GM12878 (cell line): Measurements from ENCODE around the gene FUT8. TPM values are rescaled to one million over a fixed set of nuclear protein-coding genes. Genes with fewer than 3 reads are reported as not detected.

Source experiments
- ATAC-seq: fragments of 200-7000 bp; cut with Tn5 transposase; 3 replicates; pipeline ENCODE4 v1.9.1; 2020; ENCODE audit warnings: mild to moderate bottlenecking, moderate library complexity
- BruUV-seq: library from RNA; stranded (reverse); fragments of 400-500 nt; replicated peaks from 2 replicates; lab custom pipeline; 2021; lab: Mats Ljungman, UMichigan
- CTCF ChIA-PET: fragments of 300-600 bp; sonication (Branson Sonifier 250); formaldehyde crosslinking; extraction: SDS; loops from one replicate; lab custom pipeline; 2021; ENCODE audit warnings: inconsistent platforms; lab: Yijun Ruan, JAX
- POLR2A ChIA-PET: fragments of 350-600 bp; formaldehyde crosslinking; extraction: SDS; loops from one replicate; lab custom pipeline; 2021; ENCODE audit warnings: inconsistent platforms; lab: Charles Lee
- RAD21 ChIA-PET: fragments of 300-600 bp; sonication (Branson Sonifier 250); formaldehyde crosslinking; loops from one replicate; lab custom pipeline; 2023; ENCODE audit warnings: antibody characterized with exemption; ENCODE audit not compliant: unreplicated experiment; lab: Charles Lee
- SMC1A ChIA-PET: fragments of 300-600 bp; sonication (Branson Sonifier 250); formaldehyde crosslinking; loops from one replicate; lab custom pipeline; 2023; ENCODE audit not compliant: unreplicated experiment, uncharacterized antibody; lab: Charles Lee
- DNase-seq: peaks from one replicate; pipeline ENCODE4 v3.0.0-alpha.2; 2011; ENCODE audit warnings: low read depth, low spot score
- FAIRE-seq: peaks from 3 replicates; lab custom pipeline; 2011; peaks lifted over from hg19 to GRCh38; lab: Jason Lieb, UNC
- H2AFZ ChIP-seq: 2 replicates; pipeline ENCODE4 v1.6.0; 2011; ENCODE audit warnings: low read depth, low read length, control low read depth; ENCODE audit not compliant: control insufficient read depth
- H3K27ac ChIP-seq: 2 replicates; pipeline ENCODE4 v1.5.1; 2011; ENCODE audit warnings: control low read depth; ENCODE audit not compliant: control insufficient read depth, insufficient read depth
- H3K27me3 ChIP-seq, 2 experiments: replicated peaks in 1 of 2; 2 replicates each; pipeline versions ENCODE4 v1.6.0 to v1.6.1; 2011; ENCODE audit warnings: low read length in 1 of 2; ENCODE audit not compliant: control insufficient read depth in 2 of 2, insufficient read depth in 2 of 2
- H3K36me3 ChIP-seq, 2 experiments: 2 replicates each; pipeline ENCODE4 v1.5.1; 2011; ENCODE audit warnings: low read length in 1 of 2; ENCODE audit not compliant: control insufficient read depth in 2 of 2, insufficient read depth in 2 of 2
- H3K4me1 ChIP-seq: 2 replicates; pipeline ENCODE4 v1.6.1; 2011; ENCODE audit warnings: mild to moderate bottlenecking, low read length, moderate library complexity, mixed read lengths; ENCODE audit not compliant: control insufficient read depth, insufficient read depth
- H3K4me2 ChIP-seq: 2 replicates; pipeline ENCODE4 v1.6.0; 2011; ENCODE audit warnings: control low read depth; ENCODE audit not compliant: control insufficient read depth, insufficient read depth
- H3K4me3 ChIP-seq: fragments of 200-600 bp; sonication (generic); 2 replicates; pipeline ENCODE4 v1.5.1; 2016
- H3K79me2 ChIP-seq: 2 replicates; pipeline ENCODE4 v1.6.0; 2011; ENCODE audit warnings: low read length; ENCODE audit not compliant: control insufficient read depth, insufficient read depth
- H3K9ac ChIP-seq: 2 replicates; pipeline ENCODE4 v1.8.0; 2011; ENCODE audit warnings: low read length, control low read depth, mixed read lengths; ENCODE audit not compliant: control insufficient read depth, insufficient read depth
- H3K9me3 ChIP-seq: replicated peaks from 3 replicates; pipeline ENCODE4 v1.5.1; 2011; ENCODE audit warnings: mild to moderate bottlenecking, low read length; ENCODE audit not compliant: control insufficient read depth, insufficient read depth
- H4K20me1 ChIP-seq: 2 replicates; pipeline ENCODE4 v1.6.0; 2011; ENCODE audit not compliant: control insufficient read depth, insufficient read depth
- BCLAF1 ChIP-seq: fragments of 450-650 bp; IDR thresholded peaks from 2 replicates; pipeline ENCODE4 v1.6.1; 2017; ENCODE audit warnings: antibody characterized with exemption, mild to moderate bottlenecking, moderate library complexity
- HDAC2 ChIP-seq: fragments of 200-600 bp; sonication (generic); IDR thresholded peaks from 2 replicates; pipeline ENCODE4 v1.6.1; 2017
- MXI1 ChIP-seq: fragments of 150-350 bp; IDR thresholded peaks from 2 replicates; pipeline ENCODE4 v1.6.1; 2011; ENCODE audit warnings: low read depth, mild to moderate bottlenecking, inconsistent platforms, low read length, improper control_type of control experiment
- MYC ChIP-seq: IDR thresholded peaks from 2 replicates; pipeline ENCODE4 v1.6.1; 2011; ENCODE audit warnings: mild to moderate bottlenecking, low read length, moderate library complexity, inconsistent platforms; ENCODE audit not compliant: insufficient read depth, insufficient replicate concordance, insufficient read length, severe bottlenecking
- NFIC ChIP-seq: IDR thresholded peaks from 2 replicates; pipeline ENCODE4 v1.6.1; 2012; ENCODE audit warnings: low read depth, mild to moderate bottlenecking, inconsistent platforms, low read length, moderate library complexity
- NR2C1 ChIP-seq: fragments of 450-650 bp; IDR thresholded peaks from 2 replicates; pipeline ENCODE4 v1.6.1; 2017; ENCODE audit warnings: antibody characterized with exemption, mild to moderate bottlenecking, moderate library complexity
- POLR2AphosphoS5 ChIP-seq: IDR thresholded peaks from 2 replicates; pipeline ENCODE4 v1.6.1; 2011; ENCODE audit warnings: mild to moderate bottlenecking, low read length, inconsistent platforms
- POU2F2 ChIP-seq: IDR thresholded peaks from 3 replicates; pipeline ENCODE4 v1.6.1; 2011; ENCODE audit warnings: low read depth, mild to moderate bottlenecking, low read length, borderline replicate concordance
- REST ChIP-seq: IDR thresholded peaks from 2 replicates; pipeline ENCODE4 v1.6.1; 2012; ENCODE audit warnings: mild to moderate bottlenecking, low read depth, low read length
- SIN3A ChIP-seq: IDR thresholded peaks from 2 replicates; pipeline ENCODE4 v1.6.1; 2012; ENCODE audit warnings: low read depth, low read length, improper control_type of control experiment
- SMC3 ChIP-seq: IDR thresholded peaks from 2 replicates; pipeline ENCODE4 v1.6.1; 2011; ENCODE audit warnings: low read length, improper control_type of control experiment, borderline replicate concordance
- SUZ12 ChIP-seq: fragments of 200-600 bp; sonication (generic); IDR thresholded peaks from one replicate; pipeline ENCODE4 v1.6.1; 2018; ENCODE audit warnings: antibody characterized with exemption, mild to moderate bottlenecking; ENCODE audit not compliant: unreplicated experiment
- YY1 ChIP-seq: IDR thresholded peaks from 2 replicates; pipeline ENCODE4 v1.6.1; 2011; ENCODE audit warnings: low read depth, mild to moderate bottlenecking, low read length
- ZBTB11 ChIP-seq: fragments of 450-650 bp; formaldehyde crosslinking; IDR thresholded peaks from 2 replicates; pipeline ENCODE4 v1.5.0; 2022; ENCODE audit warnings: mild to moderate bottlenecking, missing genetic modification characterization
- WGBS: methylation state at CpG from one replicate; pipeline ENCODE4 v1.1.6; 2016; ENCODE audit warnings: low lambda C conversion rate; ENCODE audit not compliant: insufficient replicate concordance, insufficient coverage; ENCODE audit errors: missing lambda C conversion rate; 5-methylcytosine and 5-hydroxymethylcytosine counted together
- in situ Hi-C: fragments of 300-500 bp; cut with MboI; formaldehyde crosslinking; loops from 9 replicates; pipeline ENCODE4 v1.14.3; 2018; ENCODE audit warnings: mixed read lengths
- intact Hi-C: fragments of 100-400 bp; cut with micrococcal nuclease; formaldehyde crosslinking; loops from one replicate; pipeline ENCODE4 v1.14.2; 2022; ENCODE audit not compliant: unreplicated experiment
- polyA plus RNA-seq, 11 experiments: library from polyadenylated mRNA; depleted of rRNA in 4 of 11; unstranded in 6 of 11; stranded (reverse) in 5 of 11; fragments of >200 nt; fragmentation: Nextera tagmentation in 4 of 11; fragmentation: Illumina TruSeq in 1 of 11; extraction: Ambion mirVana in 4 of 11; extraction: Trizol in 1 of 11; gene quantifications; 1 replicate in 1 of 11; 2 replicates in 10 of 11; pipeline versions ENCODE4 v1.2.1 to v1.2.3, GENCODE V29; 2011 to 2016; ENCODE audit warnings: inconsistent platforms in 2 of 11, missing spikeins in 2 of 11, low read depth in 1 of 11
- total RNA-seq, 4 experiments: library from RNA; depleted of rRNA in 3 of 4; stranded (reverse); fragments of >200 nt in 3 of 4; fragmentation: Illumina TruSeq in 1 of 4; extraction: Trizol in 1 of 4; gene quantifications; 2 replicates each; pipeline versions ENCODE4 v1.2.1 to v1.2.3, GENCODE V29; 2013 to 2021

FUT8 gene
- total and polyA plus RNA-seq, 10 of the 15 experiments (the other 5 are each of a cell fraction or from before 2014, with no cell fraction given), result 21.3 to 106 (median 66.3) TPM

GRCh38 chr14:65560340-65561027, 148.0 kb downstream of the FUT8 start:
- ChIA-PET SMC1A (interaction anchor here (0.6 to 1.8 kb wide), 4 partner anchors 12 to 392 kb away, joined by 3 to 7 read pairs (median 3); no protein-coding TSS in a partner anchor), CTCF (interaction anchor here (0.6 to 1.7 kb wide), 3 partner anchors 17 to 1170 kb away, joined by 3 to 4 read pairs (median 3); no protein-coding TSS in a partner anchor), POLR2A (interaction anchor here (0.6 kb wide), 1 partner anchor 1164 kb away, joined by 3 read pairs; no protein-coding TSS in a partner anchor), RAD21 (no interaction called here)
- H3K27me3 ChIP-seq, result no peaks in the 10 kb centered on the region
- no peak for DNase-seq
- BruUV-seq, result no TSS peak
- intact Hi-C loops, result no loop called here
- no peaks in the 10 kb centered on the region for H4K20me1 ChIP-seq
- peaks cover 14% of the 10 kb centered on the region for H3K79me2 ChIP-seq
- no peaks in the 10 kb centered on the region for H3K4me1 ChIP-seq
- H3K4me2 ChIP-seq, result no peak overlapping the region
- in situ Hi-C loops, result no loop called here
- H3K36me3 ChIP-seq, result peaks cover 3% of the 10 kb centered on the region in 2 experiments; a peak in 3 of 4 replicates
- no peaks in the 10 kb centered on the region; the same call in 1 of the 3 replicates for H3K9me3 ChIP-seq
- no peak overlapping the region for H2AFZ ChIP-seq
- 77% methylated on average over 2 of the region's 2 CpGs for WGBS
- ATAC-seq, result no peak
- no peak overlapping the region for H3K27ac ChIP-seq
- no peak overlapping the region for H3K9ac ChIP-seq
- H3K4me3 ChIP-seq, result no peak overlapping the region
- FAIRE-seq, result no peak
- no peak for TF ChIP-seq REST
- no peak for TF ChIP-seq SIN3A
- TF ChIP-seq POU2F2, result no peak
- no peak for TF ChIP-seq BCLAF1
- no peak for TF ChIP-seq MXI1
- TF ChIP-seq MYC, result no peak
- no peak for TF ChIP-seq YY1
- no peak for TF ChIP-seq HDAC2
- TF ChIP-seq NFIC, result no peak
- TF ChIP-seq SUZ12, result no peak
- TF ChIP-seq NR2C1, result no peak
- no peak for TF ChIP-seq SMC3
- TF ChIP-seq ZBTB11, result no peak
- TF ChIP-seq POLR2AphosphoS5, result no peak
